ENCODE data around the gene FNDC10. TPM values are rescaled to one million over a fixed set of nuclear protein-coding genes. Genes with fewer than 3 reads are reported as not detected.

Gene FNDC10
- total RNA-seq, 2 donors from 2014 or later = 0.54 to 2.7 TPM

DNA sequence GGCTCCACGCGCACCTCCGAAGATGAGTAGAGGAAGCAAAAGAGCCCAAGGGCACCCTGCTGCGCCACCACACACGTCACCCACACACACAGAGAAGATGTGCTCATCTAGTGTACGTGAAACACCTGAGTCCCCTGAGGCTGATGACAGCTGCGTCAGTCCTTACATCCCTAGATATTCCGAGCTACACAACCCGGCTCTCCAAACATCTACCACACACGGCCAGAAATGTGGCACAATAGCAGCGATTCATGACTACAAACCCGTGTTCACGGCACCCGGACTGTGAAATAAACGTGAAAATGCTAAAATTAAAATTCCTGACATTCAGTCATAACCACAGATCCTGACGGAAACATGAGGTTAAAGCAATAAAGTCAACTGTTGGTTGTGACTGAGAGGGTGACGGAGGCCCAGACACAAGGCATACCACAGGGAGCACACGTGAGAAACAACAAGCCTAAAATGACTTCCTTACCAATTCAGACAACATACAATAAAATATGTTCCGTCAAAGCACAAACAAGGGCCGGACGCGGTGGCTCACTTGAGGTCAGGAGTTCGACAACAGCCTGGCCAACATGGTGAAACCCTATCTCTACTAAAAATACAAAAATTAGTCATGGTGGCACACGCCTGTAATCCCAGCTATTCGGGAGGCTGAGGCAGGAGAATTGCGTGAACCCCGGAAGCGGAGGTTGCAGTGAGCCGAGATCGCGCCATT lies 32.6 kb downstream of the FNDC10 start:
- no peak for ATAC-seq (ENCODE audit: insufficient number of reproducible peaks, low FRiP score, low read depth)
- Histone ChIP-seq H3K27me3 (replicated peaks; ENCODE audit: insufficient read depth) (no peaks in the 10 kb centered on the region), H3K27ac (no peak overlapping the region), H3K9me3 (no peaks in the 10 kb centered on the region), H3K4me1 (ENCODE audit: control insufficient read depth in 1 of 2, low read depth in 2 of 2) (peaks cover 9 to 20% of the 10 kb centered on the region in 2 donors), H3K4me3 (no peak overlapping the region), H3K36me3 (peaks cover 34% of the 10 kb centered on the region)
- TF ChIP-seq, protein P1, sequence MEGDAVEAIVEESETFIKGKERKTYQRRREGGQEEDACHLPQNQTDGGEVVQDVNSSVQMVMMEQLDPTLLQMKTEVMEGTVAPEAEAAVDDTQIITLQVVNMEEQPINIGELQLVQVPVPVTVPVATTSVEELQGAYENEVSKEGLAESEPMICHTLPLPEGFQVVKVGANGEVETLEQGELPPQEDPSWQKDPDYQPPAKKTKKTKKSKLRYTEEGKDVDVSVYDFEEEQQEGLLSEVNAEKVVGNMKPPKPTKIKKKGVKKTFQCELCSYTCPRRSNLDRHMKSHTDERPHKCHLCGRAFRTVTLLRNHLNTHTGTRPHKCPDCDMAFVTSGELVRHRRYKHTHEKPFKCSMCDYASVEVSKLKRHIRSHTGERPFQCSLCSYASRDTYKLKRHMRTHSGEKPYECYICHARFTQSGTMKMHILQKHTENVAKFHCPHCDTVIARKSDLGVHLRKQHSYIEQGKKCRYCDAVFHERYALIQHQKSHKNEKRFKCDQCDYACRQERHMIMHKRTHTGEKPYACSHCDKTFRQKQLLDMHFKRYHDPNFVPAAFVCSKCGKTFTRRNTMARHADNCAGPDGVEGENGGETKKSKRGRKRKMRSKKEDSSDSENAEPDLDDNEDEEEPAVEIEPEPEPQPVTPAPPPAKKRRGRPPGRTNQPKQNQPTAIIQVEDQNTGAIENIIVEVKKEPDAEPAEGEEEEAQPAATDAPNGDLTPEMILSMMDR (IDR thresholded peaks at IDR 0.05) = no peak
- DNase-seq (ENCODE audit: low spot score) = no peak

DNA sequence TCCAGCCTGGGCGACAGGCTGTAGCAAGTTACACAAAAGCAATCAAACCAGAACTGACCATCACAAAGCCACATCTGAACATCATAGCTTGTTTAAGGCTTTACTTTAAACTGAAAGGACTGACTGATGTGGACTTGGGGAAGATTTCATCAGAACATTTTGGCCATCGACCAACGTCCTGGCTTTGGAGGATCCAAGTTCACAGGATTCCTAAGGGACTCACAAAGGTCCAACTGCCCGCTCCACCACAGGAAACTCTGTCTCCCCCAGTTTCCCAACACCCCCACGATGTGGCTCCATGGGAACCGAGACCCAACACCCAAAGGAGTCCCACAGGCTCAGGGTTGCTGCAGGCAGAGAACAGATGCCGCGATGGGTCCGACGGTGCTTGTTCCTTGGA lies 34.6 kb downstream of the FNDC10 start:
- H3K36me3 ChIP-seq = peaks cover 45% of the 10 kb centered on the region
- ATAC-seq (ENCODE audit: insufficient number of reproducible peaks, low FRiP score, low read depth) (no peak), DNase-seq (ENCODE audit: low spot score) (no peak)
- H3K4me3 ChIP-seq = no peak overlapping the region
- H3K27ac ChIP-seq = no peak overlapping the region
- TF ChIP-seq, protein P1 (IDR thresholded peaks at IDR 0.05) = no peak
- H3K27me3 ChIP-seq (replicated peaks; ENCODE audit: insufficient read depth) = no peaks in the 10 kb centered on the region
- no peaks in the 10 kb centered on the region for H3K9me3 ChIP-seq
- H3K4me1 ChIP-seq (ENCODE audit: control insufficient read depth in 1 of 2, low read depth in 2 of 2) = peaks cover 7 to 19% of the 10 kb centered on the region in 2 donors

DNA sequence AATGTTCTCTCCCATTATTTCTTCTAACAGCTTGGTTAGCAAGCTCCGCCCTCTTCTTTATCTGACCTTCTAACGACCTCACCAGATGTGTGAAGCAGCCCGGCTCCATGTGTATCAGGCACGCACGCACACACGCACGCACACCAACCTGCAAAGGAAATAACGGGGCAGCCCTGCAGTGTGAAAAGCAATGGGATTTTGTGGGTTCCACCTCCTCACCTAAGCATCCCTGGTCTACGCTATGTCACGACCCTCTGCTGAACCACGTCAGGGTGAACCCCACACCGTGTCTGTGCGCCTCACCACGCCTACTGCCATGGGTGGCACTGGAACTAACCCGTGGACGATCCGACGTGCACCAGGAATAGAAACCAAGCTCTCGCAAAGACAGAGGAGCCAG lies 35.7 kb downstream of the FNDC10 start:
- H3K4me1 ChIP-seq (ENCODE audit: control insufficient read depth in 1 of 2, low read depth in 2 of 2) = peaks cover 3 to 9% of the 10 kb centered on the region in 2 donors
- no peak overlapping the region for H3K27ac ChIP-seq
- TF ChIP-seq, protein P1 (IDR thresholded peaks at IDR 0.05) = no peak
- ATAC-seq (ENCODE audit: insufficient number of reproducible peaks, low FRiP score, low read depth) = no peak
- DNase-seq (ENCODE audit: low spot score) = no peak
- H3K36me3 ChIP-seq = peaks cover 50% of the 10 kb centered on the region
- H3K9me3 ChIP-seq = no peaks in the 10 kb centered on the region
- H3K27me3 ChIP-seq (replicated peaks; ENCODE audit: insufficient read depth) = no peaks in the 10 kb centered on the region
- H3K4me3 ChIP-seq = no peak overlapping the region

DNA sequence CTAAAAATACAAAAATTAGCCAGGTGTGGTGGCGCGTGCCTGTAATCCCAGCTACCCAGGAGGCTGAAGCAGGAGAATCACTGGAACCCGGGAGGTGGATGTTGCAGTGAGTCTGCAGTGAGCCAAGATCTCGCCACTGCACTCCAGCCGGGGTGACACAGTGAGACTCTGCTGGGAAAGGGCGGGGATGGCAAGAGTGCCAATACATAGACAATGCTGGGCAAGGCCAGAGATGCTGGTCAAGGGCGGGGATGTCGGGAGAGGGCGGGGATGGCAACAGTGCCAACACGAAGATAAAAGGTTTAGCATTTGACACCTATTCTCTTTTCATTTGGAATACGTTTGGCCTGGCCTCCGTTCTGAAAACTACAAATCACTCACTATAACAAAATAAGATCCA lies 36.2 kb downstream of the FNDC10 start:
- TF ChIP-seq, protein P1 (IDR thresholded peaks at IDR 0.05) = no peak
- H3K27ac ChIP-seq = no peak overlapping the region
- no peak overlapping the region for H3K4me3 ChIP-seq
- ATAC-seq (ENCODE audit: insufficient number of reproducible peaks, low FRiP score, low read depth) = no peak
- peaks cover 50% of the 10 kb centered on the region for H3K36me3 ChIP-seq
- DNase-seq (ENCODE audit: low spot score) = no peak
- no peaks in the 10 kb centered on the region for H3K9me3 ChIP-seq
- H3K27me3 ChIP-seq (replicated peaks; ENCODE audit: insufficient read depth) = no peaks in the 10 kb centered on the region
- H3K4me1 ChIP-seq (ENCODE audit: control insufficient read depth in 1 of 2, low read depth in 2 of 2) = peaks cover 3 to 9% of the 10 kb centered on the region in 2 donors

DNA sequence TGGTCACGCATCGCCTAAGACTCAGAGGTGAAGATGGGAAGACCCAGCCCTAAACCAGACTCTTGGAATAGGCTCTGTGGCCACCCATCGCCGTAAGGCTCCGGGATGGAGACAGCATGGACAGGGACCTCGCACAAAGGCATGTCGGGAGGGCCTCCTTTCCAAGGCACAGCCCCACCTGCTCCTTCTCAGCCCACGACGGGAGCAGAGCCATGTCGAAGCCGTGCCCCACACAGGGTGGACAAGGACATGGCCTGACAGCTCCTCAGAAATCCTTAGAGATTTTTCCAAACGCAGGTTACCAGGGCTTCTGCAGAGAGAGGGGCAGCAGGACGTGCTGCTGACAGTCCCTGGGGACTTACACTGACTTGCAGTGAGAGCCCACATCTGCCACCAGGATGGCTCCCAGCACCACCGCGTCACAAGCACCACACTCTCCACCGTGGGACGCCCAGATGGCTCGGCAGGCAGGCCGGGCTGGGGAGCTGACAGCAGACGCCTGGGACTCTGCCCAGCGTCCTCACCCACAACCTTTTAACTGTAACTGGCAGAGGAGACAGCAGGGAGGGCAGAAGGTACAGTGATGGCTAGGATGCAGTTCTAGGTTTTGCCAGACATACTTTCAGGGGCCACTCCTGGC lies 37.3 kb downstream of the FNDC10 start:
- no peaks in the 10 kb centered on the region for H3K4me1 ChIP-seq (ENCODE audit: control insufficient read depth in 1 of 2, low read depth in 2 of 2)
- TF ChIP-seq, protein P1 (IDR thresholded peaks at IDR 0.05) = no peak
- peaks cover 50% of the 10 kb centered on the region for H3K36me3 ChIP-seq
- H3K27ac ChIP-seq = no peak overlapping the region
- H3K9me3 ChIP-seq = no peaks in the 10 kb centered on the region
- H3K27me3 ChIP-seq (replicated peaks; ENCODE audit: insufficient read depth) = no peaks in the 10 kb centered on the region
- ATAC-seq (ENCODE audit: insufficient number of reproducible peaks, low FRiP score, low read depth) (no peak), DNase-seq (ENCODE audit: low spot score) (no peak)
- no peak overlapping the region for H3K4me3 ChIP-seq
